Heart left ventricle (tissue), 13 donors: Measurements from ENCODE around the gene TMEM51.

ENCODE experiments used
- POLR2A ChIP-seq, 2 donors: fragments of 450-650 bp; IDR thresholded peaks; one replicate each; pipeline ENCODE4 v1.6.1; 2017; ENCODE audit warnings: antibody characterized with exemption in 2 of 2, mild to moderate bottlenecking in 2 of 2, moderate library complexity in 2 of 2
- TF ChIP-seq, protein P1 (sequence below), 12 donors: fragments of 200-600 bp; sonication (generic) in 4 of 12; IDR thresholded peaks; one replicate each; pipeline versions ENCODE4 v1.5.0 to v1.8.0; 2018 to 2022; ENCODE audit warnings: antibody characterized with exemption in 12 of 12, mild to moderate bottlenecking in 5 of 12
- donor health status: ischemic (EF 13 %, LVEDD 7.1; RV severe dilation, severe dysfunction).
- donor health status: DM: no; HTN: yes; CAD: no.
- donor health status: DM: no; HTN: no; CAD: no.
- donor health status: ischemic (EF 25% LVEDD 6.9; RV normal size, moderate dysfunction).
- donor health status: ischemic (EF 25% LVEDD 5.7; RV mildly dilated, moderate dysfunction).
- donor health status: ischemic (EF 35%, LVEDD 5.7; RV mildly dilated, moderate dysfunction).
- donor health status: nonischemic (EF 11% LVEDD 7.7; RV severe dilation, severe dysfunction).
- donor health status: DM: yes; HTN: yes; CAD: no.
- donor health status: PGD.
- donor health status: ischemic (EF 29% LVEDD 5.4; RV normal size, mild dysfunction).
- donor health status: nonischemic (EF 23%, LVEDD 6.1; RV moderate dilation, normal function).

GRCh38 chr1:15218287-15219279 lies 65.0 kb downstream of the TMEM51 start:
- TF ChIP-seq POLR2A (IDR thresholded peaks at IDR 0.05) = no peak
- TF ChIP-seq, protein P1, sequence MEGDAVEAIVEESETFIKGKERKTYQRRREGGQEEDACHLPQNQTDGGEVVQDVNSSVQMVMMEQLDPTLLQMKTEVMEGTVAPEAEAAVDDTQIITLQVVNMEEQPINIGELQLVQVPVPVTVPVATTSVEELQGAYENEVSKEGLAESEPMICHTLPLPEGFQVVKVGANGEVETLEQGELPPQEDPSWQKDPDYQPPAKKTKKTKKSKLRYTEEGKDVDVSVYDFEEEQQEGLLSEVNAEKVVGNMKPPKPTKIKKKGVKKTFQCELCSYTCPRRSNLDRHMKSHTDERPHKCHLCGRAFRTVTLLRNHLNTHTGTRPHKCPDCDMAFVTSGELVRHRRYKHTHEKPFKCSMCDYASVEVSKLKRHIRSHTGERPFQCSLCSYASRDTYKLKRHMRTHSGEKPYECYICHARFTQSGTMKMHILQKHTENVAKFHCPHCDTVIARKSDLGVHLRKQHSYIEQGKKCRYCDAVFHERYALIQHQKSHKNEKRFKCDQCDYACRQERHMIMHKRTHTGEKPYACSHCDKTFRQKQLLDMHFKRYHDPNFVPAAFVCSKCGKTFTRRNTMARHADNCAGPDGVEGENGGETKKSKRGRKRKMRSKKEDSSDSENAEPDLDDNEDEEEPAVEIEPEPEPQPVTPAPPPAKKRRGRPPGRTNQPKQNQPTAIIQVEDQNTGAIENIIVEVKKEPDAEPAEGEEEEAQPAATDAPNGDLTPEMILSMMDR (IDR thresholded peaks at IDR 0.05) = no peak
